ENCODE data around the gene CELA2A.

Gene CELA2A

DNA sequence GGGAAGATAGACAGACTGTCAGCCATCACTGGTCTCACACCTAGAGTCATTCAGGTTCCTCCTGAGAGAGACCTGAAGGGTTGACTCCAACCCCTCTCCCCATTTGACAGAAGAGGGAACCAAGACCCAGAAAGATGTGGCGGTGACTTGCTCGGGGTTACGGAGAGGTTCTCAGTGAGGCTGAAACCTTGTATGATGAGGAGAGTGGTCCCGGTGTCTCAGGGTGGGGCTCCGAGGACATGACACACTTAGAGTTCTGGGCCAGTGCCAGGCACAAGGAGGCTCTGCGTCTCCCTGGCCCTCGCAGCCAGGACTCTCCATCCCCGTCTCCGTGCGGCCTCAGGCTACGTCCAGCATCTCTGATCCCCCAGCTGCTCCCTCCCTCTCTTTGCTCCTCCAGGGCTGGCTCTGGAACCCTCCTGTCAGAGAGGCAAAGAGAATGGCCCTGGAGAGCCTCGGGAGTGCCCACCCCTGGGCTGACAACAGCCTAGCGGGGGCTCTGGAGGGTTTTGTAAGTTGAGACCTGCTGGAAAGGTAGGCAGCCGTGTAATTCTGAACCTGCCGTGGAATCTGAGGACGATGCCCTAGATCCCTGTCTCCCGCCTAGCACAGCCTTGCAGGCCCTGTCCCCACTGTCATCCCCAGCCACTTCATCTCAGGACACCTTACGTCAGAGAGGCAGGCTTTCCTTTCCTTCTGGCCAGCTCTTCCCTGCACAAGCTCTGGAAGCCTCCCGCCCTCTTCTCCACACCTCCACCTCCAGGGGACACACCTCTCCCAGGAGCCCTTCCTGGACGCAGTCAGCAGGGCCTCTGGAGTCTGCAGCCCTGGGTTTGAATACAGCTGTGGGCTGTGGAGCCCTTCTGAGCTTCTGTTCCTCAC lies 42.7 kb upstream of the CELA2A start:
- DNase-seq (ENCODE audit: low spot score) (no peak), ATAC-seq (ENCODE audit: low read depth) (no peak)
- Histone ChIP-seq H3K9me3 (ENCODE audit: severe bottlenecking) (no peaks in the 10 kb centered on the region), H3K4me3 (ENCODE audit: severe bottlenecking) (no peak overlapping the region), H3K27me3 (ENCODE audit: insufficient read depth, poor library complexity, severe bottlenecking) (no peaks in the 10 kb centered on the region), H3K27ac (ENCODE audit: poor library complexity, severe bottlenecking) (peak overlapping the region; percentile 97), H3K4me1 (ENCODE audit: insufficient read depth, poor library complexity, severe bottlenecking) (peaks cover 46% of the 10 kb centered on the region), H3K36me3 (ENCODE audit: low read depth) (peaks cover 36% of the 10 kb centered on the region)
- TF ChIP-seq, protein P1, sequence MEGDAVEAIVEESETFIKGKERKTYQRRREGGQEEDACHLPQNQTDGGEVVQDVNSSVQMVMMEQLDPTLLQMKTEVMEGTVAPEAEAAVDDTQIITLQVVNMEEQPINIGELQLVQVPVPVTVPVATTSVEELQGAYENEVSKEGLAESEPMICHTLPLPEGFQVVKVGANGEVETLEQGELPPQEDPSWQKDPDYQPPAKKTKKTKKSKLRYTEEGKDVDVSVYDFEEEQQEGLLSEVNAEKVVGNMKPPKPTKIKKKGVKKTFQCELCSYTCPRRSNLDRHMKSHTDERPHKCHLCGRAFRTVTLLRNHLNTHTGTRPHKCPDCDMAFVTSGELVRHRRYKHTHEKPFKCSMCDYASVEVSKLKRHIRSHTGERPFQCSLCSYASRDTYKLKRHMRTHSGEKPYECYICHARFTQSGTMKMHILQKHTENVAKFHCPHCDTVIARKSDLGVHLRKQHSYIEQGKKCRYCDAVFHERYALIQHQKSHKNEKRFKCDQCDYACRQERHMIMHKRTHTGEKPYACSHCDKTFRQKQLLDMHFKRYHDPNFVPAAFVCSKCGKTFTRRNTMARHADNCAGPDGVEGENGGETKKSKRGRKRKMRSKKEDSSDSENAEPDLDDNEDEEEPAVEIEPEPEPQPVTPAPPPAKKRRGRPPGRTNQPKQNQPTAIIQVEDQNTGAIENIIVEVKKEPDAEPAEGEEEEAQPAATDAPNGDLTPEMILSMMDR (IDR thresholded peaks at IDR 0.05; ENCODE audit: poor library complexity, severe bottlenecking) = no peak

DNA sequence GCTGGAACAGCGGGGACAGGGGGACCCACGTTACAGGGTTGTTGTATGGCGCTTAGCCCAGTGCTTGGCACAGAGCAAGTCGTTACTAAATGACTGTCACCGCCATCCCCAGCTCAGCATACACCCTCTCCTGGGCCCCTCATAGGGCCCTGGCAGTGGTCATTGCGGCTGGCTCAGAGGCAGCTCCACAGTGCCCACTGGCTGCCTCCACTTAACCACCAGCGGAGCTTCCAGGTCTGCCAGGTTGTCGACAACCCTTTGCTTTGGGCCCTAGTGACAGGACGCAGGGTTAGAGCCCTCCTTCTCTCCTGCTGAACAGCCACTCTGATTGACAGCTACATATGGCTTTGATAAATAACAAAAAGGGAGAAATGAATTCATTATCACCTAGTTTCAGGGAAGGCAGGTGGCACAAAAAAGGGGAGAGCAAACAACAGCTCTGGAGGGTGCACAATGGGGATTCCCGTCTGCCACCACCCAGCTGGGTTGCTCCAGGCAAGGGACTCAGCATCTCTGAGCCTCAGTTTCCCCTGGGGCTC lies 42.0 kb upstream of the CELA2A start:
- Histone ChIP-seq H3K4me3 (ENCODE audit: severe bottlenecking) (no peak overlapping the region), H3K4me1 (ENCODE audit: insufficient read depth, poor library complexity, severe bottlenecking) (peaks cover 52% of the 10 kb centered on the region), H3K27ac (ENCODE audit: poor library complexity, severe bottlenecking) (peak overlapping the region; percentile 97), H3K9me3 (ENCODE audit: severe bottlenecking) (no peaks in the 10 kb centered on the region), H3K36me3 (ENCODE audit: low read depth) (peaks cover 37% of the 10 kb centered on the region), H3K27me3 (ENCODE audit: insufficient read depth, poor library complexity, severe bottlenecking) (no peaks in the 10 kb centered on the region)
- TF ChIP-seq, protein P1 (IDR thresholded peaks at IDR 0.05; ENCODE audit: poor library complexity, severe bottlenecking) = no peak
- no peak for DNase-seq (ENCODE audit: low spot score)
- ATAC-seq (ENCODE audit: low read depth) = no peak

- Histone ChIP-seq H3K9me3 (ENCODE audit: severe bottlenecking) (no peaks in the 10 kb centered on the region), H3K4me1 (ENCODE audit: insufficient read depth, poor library complexity, severe bottlenecking) (peaks cover 51% of the 10 kb centered on the region), H3K27ac (ENCODE audit: poor library complexity, severe bottlenecking) (peak overlapping the region; percentile 97), H3K36me3 (ENCODE audit: low read depth) (peaks cover 49% of the 10 kb centered on the region), H3K4me3 (ENCODE audit: severe bottlenecking) (no peak overlapping the region), H3K27me3 (ENCODE audit: insufficient read depth, poor library complexity, severe bottlenecking) (no peaks in the 10 kb centered on the region)
- peak; percentile 79 for ATAC-seq (ENCODE audit: low read depth)
- no peak for DNase-seq (ENCODE audit: low spot score)
- TF ChIP-seq, protein P1 (IDR thresholded peaks at IDR 0.05; ENCODE audit: poor library complexity, severe bottlenecking) = no peak
These were observed 39.2 kb upstream of the CELA2A start for GRCh38 chr1:15417059-15417934.

DNA sequence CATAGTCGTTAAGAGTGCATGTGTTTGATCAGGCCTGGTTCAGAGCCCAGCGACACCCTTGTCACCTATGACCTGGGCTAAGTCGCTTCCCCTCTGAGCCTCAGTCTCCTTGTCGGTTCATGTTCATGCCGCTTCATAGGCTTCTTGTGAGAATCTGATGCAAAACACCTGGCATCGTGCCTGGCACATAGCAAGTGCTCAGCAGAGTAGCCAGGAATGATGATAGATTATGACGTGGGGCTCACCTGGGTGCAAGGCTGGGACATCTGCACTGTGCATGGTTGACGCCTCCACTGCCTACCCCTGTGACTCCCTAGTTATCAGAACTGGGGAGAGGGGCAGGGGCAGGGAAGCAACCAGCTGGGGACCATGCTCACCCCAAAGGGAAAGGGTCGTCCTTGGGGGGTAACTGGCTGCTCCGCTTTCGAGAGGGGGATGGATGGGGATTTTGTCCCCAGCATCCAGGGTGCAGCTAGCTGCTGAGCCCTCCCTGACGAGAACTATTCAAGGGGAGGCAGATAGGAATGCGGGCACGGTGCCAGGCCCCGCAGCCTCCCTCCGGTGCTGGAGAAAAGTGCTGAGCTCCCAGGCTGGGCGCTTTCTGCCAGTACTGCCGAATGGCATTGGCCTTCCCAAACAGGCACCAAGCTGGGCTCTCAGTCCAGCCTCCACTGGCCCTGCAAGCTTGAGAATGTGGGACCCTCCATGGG lies 37.6 kb upstream of the CELA2A start:
- H3K4me1 ChIP-seq (ENCODE audit: insufficient read depth, poor library complexity, severe bottlenecking) = peaks cover 47% of the 10 kb centered on the region
- H3K27ac ChIP-seq (ENCODE audit: poor library complexity, severe bottlenecking) = peak overlapping the region; percentile 97

More for the DNA sequence above, 37.6 kb upstream of the CELA2A start:
- TF ChIP-seq, protein P1 (IDR thresholded peaks at IDR 0.05; ENCODE audit: poor library complexity, severe bottlenecking) = no peak
- Histone ChIP-seq H3K9me3 (ENCODE audit: severe bottlenecking) (no peaks in the 10 kb centered on the region), H3K4me3 (ENCODE audit: severe bottlenecking) (no peak overlapping the region), H3K27me3 (ENCODE audit: insufficient read depth, poor library complexity, severe bottlenecking) (no peaks in the 10 kb centered on the region), H3K36me3 (ENCODE audit: low read depth) (peaks cover 41% of the 10 kb centered on the region)
- DNase-seq (ENCODE audit: low spot score) (no peak), ATAC-seq (ENCODE audit: low read depth) (peak; percentile 40)

All from RWPE2 (cell line).